Activated CD8-positive, alpha-beta memory T cell treated with anti-CD3 and anti-CD28 coated beads for 36 hours (primary cell): ENCODE data around the gene LAMA2. TPM values are rescaled to one million over a fixed set of nuclear protein-coding genes. Genes with fewer than 3 reads are reported as not detected.
"Not testable (repeated sequence)": the region's sequence is repeated elsewhere in the genome, so short reads cannot be mapped to it uniquely, and the experiment has no call there.

ENCODE experiments used
- CTCF ChIA-PET: fragments of 350-600 bp; sonication (Branson Sonifier 250); formaldehyde crosslinking; loops from one replicate; lab custom pipeline; 2021; ENCODE audit warnings: antibody characterized with exemption; lab: Charles Lee
- POLR2A ChIA-PET: fragments of 350-600 bp; sonication (Branson Sonifier 250); formaldehyde crosslinking; loops from one replicate; lab custom pipeline; 2021; ENCODE audit warnings: antibody characterized with exemption; lab: Charles Lee
- total RNA-seq, 2 experiments: library from RNA; stranded (reverse); gene quantifications; one replicate each; pipeline ENCODE4 v1.2.3, GENCODE V29; 2021

Gene LAMA2
- total RNA-seq, 2 experiments from 2014 or later = 0.72 to 1.2 TPM

DNA sequence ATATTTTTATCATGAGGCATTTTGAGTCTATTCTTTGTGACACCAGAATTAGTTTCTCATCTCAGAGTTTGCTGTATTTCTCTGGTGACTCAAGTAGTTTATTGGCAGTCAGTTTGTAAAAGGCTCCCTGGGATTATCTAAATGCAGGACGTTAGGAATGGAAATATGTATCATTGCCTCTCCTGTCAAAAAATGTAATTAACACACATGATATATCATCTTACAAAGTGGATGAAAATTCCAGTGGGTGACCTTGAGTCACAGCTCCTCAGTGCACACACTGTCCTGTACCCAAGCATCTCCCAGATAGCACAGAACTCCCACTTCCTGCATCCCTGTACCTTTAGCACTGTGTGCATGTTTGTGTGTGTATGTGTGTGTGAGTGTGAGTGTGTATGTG, 258.6 kb downstream of the LAMA2 start:
- ChIA-PET CTCF (no interaction called here), POLR2A (interaction anchor here (0.6 kb wide), 1 partner anchor 315 kb away, joined by 3 read pairs; no protein-coding TSS in a partner anchor)

DNA sequence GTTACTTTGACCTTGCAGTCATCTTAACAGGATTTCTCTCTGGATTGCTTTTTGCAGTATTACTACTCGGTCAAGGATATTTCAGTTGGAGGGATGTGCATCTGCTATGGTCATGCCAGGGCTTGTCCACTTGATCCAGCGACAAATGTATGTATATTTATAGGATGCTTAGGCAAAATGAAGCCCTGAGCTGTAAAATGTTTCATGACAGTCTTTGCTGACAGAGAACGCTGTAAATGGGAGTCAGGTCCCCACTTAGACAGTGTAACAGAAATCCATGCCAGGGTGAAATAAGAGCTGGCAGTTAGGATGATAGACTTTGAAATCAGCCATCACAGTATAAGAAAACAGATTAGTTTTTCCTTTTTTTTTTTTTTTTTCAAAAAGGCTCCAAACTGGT, 264.0 kb downstream of the LAMA2 start:
- ChIA-PET CTCF (no interaction called here), POLR2A (no interaction called here)

DNA sequence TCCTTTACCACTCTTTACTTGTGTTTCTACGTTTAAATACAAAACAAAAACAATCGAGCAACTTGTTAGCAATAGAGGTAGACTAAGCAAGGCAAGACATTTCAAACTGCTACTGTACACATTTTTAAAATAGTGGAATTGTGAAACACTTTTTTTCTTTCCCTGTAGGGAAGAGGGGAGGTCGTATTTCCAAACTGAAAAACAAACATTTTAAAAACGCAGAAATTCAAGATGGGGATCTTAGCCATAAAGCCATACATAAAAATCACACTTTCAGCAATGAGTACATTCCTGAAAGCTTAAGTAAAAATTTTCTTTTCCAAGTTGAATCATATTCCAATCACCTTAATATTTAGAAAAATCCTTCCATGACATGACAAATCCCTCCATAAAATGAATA, 267.6 kb downstream of the LAMA2 start:
- ChIA-PET CTCF (no interaction called here), POLR2A (no interaction called here)

DNA sequence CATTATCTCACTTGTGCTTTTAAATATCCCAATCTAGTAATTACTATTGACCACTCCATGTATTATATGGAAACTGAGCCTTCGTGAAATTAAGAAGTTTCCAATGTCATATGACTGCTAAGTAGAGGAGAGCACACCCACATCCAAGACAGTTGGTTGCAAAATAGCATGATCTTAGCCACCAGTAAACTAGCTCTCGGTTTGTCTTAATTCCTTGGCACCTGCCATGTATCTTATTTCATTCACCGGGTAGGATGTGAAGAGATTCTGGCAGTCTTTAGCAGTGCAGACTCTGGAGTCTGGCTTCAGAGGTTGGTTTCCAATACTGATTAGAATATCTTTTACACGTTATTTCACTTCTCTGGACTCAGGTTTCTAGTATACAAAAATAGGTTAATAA, 270.3 kb downstream of the LAMA2 start:
- ChIA-PET POLR2A (no interaction called here), CTCF (no interaction called here)

DNA sequence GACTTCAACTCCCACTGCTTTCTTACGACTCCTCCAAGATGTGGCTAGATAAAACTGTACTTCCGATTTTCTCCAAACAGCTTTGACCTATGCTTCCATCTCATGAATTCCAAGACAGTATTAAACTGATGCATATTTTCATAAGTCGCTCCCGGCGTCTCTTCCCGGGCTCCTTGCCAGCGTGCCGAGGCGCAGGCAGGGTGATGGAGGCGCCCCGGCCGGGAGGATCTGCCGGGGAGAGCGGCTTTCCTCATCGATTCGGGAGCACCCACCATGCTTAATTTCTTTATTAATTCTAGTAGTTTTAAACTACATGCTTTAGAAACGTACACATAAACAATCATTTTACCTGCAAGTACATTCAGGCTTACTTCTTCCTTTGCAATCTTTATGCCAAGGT, 276.3 kb downstream of the LAMA2 start:
- CTCF ChIA-PET, POLR2A ChIA-PET: not testable (repeated sequence)

DNA sequence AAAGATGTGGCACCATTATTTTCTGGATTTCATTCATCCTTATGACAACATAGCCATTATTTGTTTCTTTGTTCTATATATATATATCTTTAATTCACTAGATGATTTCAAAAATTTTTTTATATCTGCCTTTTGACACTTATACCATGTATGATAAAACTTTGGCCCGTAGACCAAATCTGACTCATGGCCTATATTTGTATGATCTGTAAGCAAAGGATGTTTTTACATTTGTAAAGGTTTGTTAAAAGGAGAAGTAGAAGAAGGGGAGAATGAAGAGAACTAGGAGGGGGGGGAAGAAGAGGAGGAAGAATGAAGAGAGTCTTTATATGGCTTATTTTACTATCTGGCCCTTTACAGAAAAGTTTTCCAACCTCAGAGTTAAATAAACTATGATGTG, 279.7 kb downstream of the LAMA2 start:
- ChIA-PET POLR2A (no interaction called here), CTCF (no interaction called here)

DNA sequence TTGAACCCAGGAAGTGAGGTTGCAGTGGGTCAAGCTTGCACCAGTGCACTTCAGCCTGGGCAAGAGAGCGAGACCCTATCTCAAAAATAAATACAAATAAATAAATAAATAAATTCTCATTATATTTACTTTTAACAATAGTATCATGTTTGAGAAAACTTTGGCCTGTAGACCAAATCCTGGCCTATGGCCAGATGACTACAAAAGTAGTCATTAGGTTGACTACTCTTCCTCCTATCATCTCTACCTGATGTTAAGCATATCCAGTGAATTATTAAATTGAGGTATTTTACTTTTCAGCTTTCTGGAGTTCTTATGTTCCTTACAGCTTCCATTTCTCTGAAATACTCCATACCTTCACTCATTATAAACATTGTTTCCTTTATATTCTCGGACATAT, 280.6 kb downstream of the LAMA2 start:
- ChIA-PET CTCF (no interaction called here), POLR2A (no interaction called here)

DNA sequence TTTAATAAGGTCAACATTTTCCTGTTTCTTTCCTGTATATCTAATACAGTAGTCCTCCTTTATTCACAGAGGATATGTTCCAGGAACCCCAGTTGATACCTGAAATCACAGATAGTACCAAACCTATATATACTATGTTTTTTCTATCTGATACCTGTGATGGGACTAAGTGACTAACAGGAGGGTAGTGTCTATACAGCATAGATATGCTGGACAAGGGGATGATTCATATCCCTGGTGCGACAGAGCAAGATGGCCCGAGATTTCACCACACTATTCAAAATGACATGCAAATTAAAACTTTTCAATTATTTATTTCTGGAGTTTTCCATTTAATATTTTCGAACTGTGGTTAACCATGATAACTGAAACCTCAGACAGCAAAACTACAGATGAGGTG, 281.1 kb downstream of the LAMA2 start:
- POLR2A ChIA-PET = no interaction called here
- CTCF ChIA-PET = no interaction called here

DNA sequence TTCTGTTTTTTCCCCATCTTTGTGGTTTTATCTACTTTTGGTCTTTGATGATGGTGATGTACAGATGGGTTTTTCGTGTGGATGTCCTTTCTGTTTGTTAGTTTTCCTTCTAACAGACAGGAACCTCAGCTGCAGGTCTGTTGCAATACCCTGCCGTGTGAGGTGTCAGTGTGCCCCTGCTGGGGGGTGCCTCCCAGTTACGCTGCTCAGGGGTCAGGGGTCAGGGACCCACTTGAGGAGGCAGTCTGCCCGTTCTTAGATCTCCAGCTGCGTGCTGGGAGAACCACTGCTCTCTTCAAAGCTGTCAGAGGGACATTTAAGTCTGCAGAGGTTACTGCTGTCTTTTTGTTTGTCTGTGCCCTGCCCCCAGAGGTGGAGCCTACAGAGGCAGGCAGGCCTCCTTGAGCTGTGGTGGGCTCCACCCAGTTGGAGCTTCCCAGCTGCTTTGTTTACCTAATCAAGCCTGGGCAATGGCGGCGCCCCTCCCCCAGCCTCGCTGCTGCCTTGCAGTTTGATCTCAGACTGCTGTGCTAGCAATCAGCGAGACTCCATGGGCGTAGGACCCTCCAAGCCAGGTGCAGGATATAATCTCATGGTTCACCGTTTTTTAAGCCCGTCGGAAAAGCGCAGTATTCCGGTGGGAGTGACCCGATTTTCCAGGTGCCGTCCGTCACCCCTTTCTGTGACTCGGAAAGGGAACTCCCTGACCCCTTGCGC, 289.5 kb downstream of the LAMA2 start:
- CTCF ChIA-PET, POLR2A ChIA-PET: not testable (repeated sequence)

DNA sequence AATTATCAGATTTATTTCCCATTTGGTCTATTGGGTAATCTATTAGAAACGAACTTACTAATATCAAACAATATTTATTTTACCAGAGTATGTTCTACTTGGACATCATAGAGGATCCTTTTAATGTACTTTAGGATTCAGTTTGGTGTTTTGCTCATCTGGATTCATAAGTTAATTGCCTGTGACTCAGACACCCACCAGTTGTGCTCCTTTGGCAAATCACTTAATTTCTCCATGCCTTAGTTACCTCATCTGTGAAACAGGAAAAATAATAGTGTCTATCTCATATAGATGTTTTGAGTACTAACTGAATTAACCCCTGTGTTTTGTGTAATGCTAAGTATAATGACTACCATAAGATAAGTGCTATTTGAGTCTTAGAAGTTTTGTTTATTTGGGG, 292.1 kb downstream of the LAMA2 start:
- ChIA-PET POLR2A (no interaction called here), CTCF (no interaction called here)

DNA sequence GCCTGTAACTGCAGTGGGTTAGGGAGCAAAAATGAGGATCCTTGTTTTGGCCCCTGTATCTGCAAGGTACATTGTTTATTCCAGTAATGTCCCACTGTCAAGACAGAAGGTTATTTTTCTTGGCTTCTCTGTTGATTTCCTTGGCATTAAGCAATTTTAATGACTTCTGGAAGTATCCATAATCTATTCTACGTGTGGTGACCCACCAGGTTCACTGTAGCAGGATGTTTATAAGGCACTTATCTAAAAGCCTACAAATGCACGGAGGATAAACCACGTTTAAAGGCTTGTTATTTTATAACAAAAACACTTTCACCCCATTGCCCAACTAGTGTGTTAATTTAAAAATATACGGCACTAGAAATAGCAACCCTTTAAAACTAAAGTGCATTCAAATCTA, 294.9 kb downstream of the LAMA2 start:
- ChIA-PET POLR2A (no interaction called here), CTCF (no interaction called here)

DNA sequence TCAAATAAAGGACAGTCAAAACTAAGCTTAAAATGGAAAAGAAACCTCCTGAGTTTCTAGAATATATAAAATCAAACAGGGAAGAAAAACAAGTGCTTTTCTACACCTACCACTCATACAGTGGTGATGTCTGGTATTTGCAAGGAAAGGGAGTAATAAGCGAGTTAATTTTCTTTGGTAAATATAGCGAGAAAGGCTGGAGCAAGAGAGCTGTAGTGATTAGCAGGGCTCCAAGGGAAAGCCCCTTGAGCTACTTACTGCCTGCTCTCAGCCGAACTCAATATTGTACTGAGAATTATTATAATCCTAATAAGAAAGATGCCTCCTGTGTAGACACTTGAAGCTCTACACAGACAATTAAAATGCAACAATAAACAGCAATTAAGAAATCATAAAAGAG, 296.3 kb downstream of the LAMA2 start:
- ChIA-PET CTCF (no interaction called here), POLR2A (no interaction called here)

DNA sequence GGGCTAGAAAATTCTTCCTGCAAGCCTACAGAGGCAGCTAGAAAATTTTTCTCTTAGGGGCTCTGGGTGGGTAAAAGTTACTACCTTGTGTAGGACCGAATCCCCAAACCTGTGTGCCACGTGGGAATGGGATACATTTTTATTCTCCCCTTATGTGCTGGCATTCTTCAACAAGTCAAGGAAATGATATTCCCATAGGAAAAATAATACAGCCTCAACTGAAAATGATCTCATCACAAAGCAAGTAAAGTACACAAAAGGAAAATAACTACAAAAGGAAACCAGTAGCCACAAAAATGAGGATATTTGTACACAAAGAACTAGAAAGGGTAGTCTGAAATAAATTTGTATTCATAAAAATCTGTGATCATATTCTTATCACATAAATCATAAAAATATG, 298.1 kb downstream of the LAMA2 start:
- ChIA-PET CTCF (no interaction called here), POLR2A (no interaction called here)

DNA sequence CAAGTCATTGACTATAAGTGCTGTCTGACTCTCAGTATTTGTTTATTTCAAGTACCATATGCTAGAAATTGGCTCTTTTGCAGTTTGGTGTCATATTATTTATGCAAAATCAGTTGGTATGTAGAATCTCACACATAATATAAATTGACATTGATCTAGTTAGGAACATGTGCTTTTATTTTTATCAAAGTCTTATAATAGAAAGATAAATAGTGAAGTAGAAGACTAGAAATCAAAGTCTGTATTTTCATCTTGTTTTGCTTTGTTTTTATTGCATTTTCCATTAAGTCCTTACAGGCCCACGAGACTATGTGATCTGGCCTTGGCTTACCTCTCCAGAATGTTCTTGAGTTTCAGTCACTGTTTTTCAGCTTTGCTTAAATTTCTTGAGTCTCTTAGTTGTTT, 300.3 kb downstream of the LAMA2 start:
- CTCF ChIA-PET = no interaction called here
- POLR2A ChIA-PET = no interaction called here

DNA sequence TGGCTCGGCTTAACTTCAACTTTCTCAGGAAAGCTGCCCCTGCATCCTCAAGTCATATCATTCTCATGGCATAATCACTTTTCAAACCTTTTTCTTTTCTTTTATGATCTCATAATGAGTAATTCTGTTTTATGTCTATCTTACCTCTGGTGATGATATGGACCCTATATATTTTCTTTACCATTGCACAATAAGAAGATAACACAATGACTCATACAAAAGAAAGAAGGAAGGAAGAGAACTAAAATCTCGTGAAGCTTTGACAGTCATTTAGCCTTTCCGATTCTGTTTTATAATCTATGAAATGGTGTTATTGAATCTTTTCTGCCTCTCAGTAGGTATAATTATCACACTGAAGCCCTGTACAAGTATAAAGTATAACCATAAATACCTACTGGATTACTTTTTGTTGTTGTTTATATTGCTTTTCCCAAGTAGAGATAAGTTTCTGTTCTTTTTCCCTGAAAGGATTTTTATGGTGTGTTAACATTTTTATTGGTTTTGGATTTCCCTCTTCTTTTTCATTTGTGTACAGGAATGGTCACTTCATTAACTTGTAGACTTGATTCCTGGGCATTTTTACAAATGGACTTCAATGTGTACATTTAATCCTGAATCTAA, 300.9 kb downstream of the LAMA2 start:
- POLR2A ChIA-PET = no interaction called here

DNA sequence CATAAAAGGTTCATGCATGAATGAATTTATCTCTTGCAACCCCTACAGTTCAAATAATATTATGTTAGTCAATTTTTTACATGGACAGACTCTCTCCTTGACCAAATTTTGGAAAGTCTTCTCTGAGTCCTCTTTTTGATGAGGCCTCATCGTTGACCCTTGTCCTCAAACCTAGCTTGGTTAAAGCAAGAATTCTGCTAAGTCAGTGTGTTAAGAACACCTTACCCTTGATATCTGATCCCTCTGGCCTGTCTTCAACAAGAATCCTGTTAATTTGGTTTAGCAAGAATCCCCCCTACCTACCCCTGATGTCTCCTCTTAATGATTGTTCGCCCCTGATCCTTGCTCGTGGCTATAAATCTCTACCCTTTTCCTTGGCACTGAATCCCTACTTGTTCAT, 301.4 kb downstream of the LAMA2 start:
- ChIA-PET POLR2A (no interaction called here), CTCF (no interaction called here)

More for the DNA sequence above, 300.9 kb downstream of the LAMA2 start:
- CTCF ChIA-PET = no interaction called here

DNA sequence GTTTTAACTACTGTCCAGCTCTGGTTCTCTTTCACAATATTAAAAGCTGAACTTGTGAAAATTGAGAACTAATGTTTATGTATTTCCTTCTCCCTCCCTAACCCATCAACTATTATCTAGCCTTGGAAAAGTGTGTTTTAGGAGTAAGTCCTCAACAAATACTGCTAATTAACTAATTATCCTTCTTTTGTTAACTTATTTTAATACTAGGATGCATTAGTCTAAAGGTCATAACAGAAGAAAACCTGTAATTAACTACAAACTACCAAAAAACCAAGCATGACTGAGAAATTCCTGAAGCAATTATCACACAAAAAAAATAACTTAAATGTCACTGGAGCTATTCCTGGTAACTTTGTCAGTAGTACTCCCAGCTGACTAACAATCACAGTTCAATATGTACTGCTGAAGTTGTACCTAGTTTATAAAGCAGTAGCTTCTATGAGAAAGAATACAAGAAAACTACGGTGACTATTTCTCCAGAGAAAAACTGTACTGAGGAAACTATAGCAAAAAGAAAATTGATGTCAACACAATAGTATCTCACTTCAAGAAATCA, 301.9 kb downstream of the LAMA2 start:
- CTCF ChIA-PET = no interaction called here
- POLR2A ChIA-PET = no interaction called here

DNA sequence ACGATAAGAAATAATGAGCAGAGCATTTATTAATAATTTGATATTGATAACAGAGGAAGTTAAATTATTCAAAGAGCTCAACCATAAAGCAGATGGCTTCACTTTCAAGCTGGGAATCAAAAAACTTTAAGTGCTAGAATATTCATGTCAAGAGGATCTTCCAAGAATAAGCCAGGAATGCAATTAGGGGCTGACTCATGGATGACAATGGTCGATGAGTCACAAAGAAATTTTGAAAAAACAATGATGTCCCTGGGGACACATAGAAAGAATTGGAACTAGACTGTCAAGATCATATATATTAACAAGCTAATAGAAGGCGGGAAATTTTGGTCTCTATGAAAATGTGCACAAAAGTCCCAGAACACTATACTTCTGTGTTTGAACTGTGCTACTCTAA, 304.1 kb downstream of the LAMA2 start:
- CTCF ChIA-PET = no interaction called here

DNA sequence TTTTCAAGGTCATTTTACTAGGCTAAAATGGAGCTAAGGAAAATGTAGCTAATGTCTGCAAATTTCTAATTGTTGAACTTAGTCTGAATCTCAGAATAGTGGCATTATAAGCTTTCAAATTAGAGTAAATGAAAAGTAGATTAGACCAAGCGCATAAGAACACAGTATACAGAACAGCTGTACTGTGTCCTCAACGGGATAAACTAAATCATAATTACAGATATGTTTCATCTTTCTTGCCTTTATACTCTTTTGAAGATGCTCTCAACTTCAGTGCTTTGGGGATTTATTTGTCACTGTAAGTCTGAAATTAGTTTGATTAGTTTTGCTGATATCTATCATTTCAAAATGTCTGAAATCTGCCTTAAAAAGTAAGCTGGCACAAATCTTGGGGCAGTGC, 305.4 kb downstream of the LAMA2 start:
- POLR2A ChIA-PET = no interaction called here

More for the DNA sequence above, 304.1 kb downstream of the LAMA2 start:
- POLR2A ChIA-PET = no interaction called here

DNA sequence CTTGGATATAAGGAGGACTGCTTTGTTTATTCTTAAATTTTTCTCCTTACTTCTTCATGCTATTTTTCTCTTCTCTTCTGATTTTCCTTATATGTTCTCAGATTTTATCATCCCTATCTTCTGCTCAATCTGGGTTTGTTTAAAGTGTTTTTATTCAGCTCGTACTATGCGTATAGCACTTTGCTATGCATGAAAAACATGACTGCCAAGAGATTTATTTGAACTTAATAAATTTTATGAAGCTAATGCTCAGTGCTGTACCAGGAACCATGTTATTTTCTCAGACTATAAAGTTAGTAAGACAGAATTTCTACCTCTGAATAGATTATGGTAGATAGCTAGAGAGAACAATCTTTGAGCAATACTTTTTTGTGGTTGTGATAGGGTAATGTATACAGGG, 305.9 kb downstream of the LAMA2 start:
- ChIA-PET POLR2A (no interaction called here), CTCF (no interaction called here)

More for the DNA sequence above, 305.4 kb downstream of the LAMA2 start:
- CTCF ChIA-PET = no interaction called here

DNA sequence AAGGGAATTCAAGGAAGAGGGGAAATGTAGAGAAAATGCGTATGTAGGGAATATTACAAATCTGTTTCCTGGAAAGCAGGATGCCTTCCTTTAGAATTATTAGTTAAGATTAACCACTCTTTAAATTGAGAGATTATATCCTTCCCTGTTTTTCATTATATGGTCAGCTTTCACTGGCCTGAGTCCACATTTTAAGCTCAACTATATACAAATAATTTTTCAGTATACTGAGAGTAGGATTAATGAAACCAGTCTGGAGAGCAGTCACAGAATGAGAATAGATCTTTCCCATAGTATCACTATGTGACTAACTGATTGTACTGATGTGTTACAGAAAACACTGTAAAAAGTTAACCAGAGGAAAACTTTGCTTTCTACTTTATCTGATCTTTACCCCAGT, 306.3 kb downstream of the LAMA2 start:
- ChIA-PET POLR2A (no interaction called here), CTCF (no interaction called here)
